ENCODE results near the gene SLC41A3.

Gene SLC41A3

DNA sequence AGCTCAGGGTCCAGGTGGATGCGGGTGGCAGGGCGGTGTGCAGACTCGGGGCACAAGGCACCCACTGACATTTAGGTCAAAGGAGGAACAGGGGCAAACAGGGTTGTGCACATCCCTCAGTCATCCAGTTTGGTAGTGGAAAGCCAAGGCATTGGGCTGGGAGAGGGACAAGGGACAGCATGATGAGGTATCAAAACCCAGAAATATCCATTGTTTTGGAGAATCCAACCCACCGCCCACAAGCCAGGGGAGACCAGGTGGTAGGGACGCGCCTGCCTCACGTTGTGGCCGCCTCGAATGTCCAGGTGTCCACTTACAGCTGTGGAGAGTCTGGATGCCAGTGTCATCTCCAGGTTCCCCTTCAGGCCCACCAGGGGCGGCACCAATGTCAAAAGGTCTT lies 33.3 kb downstream of the SLC41A3 start:
- H3K9me2 ChIP-seq (ENCODE audit: low read depth, low read length): no peaks in the 10 kb centered on the region
- H2AFZ ChIP-seq (ENCODE audit: low read length): no peak overlapping the region
- H3K4me1 ChIP-seq (ENCODE audit: insufficient read depth, low read length, severe bottlenecking): no peaks in the 10 kb centered on the region
- H3F3A ChIP-seq (ENCODE audit: insufficient read depth, low read length): no peaks in the 10 kb centered on the region
- H3K27me3 ChIP-seq (ENCODE audit: insufficient read depth, low read length): no peaks in the 10 kb centered on the region
- H3K9me3 ChIP-seq (ENCODE audit: low read length): no peaks in the 10 kb centered on the region
- no peak overlapping the region for H3K9ac ChIP-seq (ENCODE audit: low read length)
- TF ChIP-seq, protein P1, sequence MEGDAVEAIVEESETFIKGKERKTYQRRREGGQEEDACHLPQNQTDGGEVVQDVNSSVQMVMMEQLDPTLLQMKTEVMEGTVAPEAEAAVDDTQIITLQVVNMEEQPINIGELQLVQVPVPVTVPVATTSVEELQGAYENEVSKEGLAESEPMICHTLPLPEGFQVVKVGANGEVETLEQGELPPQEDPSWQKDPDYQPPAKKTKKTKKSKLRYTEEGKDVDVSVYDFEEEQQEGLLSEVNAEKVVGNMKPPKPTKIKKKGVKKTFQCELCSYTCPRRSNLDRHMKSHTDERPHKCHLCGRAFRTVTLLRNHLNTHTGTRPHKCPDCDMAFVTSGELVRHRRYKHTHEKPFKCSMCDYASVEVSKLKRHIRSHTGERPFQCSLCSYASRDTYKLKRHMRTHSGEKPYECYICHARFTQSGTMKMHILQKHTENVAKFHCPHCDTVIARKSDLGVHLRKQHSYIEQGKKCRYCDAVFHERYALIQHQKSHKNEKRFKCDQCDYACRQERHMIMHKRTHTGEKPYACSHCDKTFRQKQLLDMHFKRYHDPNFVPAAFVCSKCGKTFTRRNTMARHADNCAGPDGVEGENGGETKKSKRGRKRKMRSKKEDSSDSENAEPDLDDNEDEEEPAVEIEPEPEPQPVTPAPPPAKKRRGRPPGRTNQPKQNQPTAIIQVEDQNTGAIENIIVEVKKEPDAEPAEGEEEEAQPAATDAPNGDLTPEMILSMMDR (IDR thresholded peaks at IDR 0.05; ENCODE audit: low read length): no peak
- no peak for TF ChIP-seq EZH2 (IDR thresholded peaks at IDR 0.05; ENCODE audit: borderline replicate concordance, low read length)
- no peaks in the 10 kb centered on the region for H3K36me3 ChIP-seq (ENCODE audit: insufficient read depth, low read length)
- H3K4me2 ChIP-seq (ENCODE audit: low read length): no peak overlapping the region
- no peak overlapping the region for H3K27ac ChIP-seq (ENCODE audit: low read depth, low read length, poor library complexity, severe bottlenecking)
- no peak overlapping the region for H3K4me3 ChIP-seq (ENCODE audit: low read depth, low read length, poor library complexity, severe bottlenecking)
- no peaks in the 10 kb centered on the region for H4K20me1 ChIP-seq (ENCODE audit: insufficient read depth, low read length)
- no peaks in the 10 kb centered on the region for H3K79me2 ChIP-seq (ENCODE audit: insufficient read depth, low read length)

DNA sequence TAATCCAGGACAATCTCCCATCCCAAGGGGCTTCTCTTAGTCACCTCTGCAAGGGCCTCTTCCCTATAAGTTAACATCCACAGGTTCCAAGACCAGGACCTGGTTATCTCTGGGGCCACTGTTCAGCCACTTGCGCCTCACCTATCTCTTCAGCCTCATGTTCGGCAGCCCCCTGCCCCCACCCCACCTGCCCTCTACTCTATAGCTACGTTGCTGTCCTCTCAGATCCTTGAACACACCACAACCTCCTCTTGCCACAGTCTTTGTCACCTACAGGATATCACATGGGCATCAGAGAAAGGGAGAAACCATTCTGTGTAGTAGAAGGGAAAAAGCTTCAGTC lies 33.9 kb downstream of the SLC41A3 start:
- H3K4me3 ChIP-seq (ENCODE audit: low read depth, low read length, poor library complexity, severe bottlenecking): no peak overlapping the region
- H3K4me2 ChIP-seq (ENCODE audit: low read length): no peak overlapping the region
- TF ChIP-seq EZH2 (IDR thresholded peaks at IDR 0.05; ENCODE audit: borderline replicate concordance, low read length): no peak
- TF ChIP-seq, protein P1 (IDR thresholded peaks at IDR 0.05; ENCODE audit: low read length): no peak

DNA sequence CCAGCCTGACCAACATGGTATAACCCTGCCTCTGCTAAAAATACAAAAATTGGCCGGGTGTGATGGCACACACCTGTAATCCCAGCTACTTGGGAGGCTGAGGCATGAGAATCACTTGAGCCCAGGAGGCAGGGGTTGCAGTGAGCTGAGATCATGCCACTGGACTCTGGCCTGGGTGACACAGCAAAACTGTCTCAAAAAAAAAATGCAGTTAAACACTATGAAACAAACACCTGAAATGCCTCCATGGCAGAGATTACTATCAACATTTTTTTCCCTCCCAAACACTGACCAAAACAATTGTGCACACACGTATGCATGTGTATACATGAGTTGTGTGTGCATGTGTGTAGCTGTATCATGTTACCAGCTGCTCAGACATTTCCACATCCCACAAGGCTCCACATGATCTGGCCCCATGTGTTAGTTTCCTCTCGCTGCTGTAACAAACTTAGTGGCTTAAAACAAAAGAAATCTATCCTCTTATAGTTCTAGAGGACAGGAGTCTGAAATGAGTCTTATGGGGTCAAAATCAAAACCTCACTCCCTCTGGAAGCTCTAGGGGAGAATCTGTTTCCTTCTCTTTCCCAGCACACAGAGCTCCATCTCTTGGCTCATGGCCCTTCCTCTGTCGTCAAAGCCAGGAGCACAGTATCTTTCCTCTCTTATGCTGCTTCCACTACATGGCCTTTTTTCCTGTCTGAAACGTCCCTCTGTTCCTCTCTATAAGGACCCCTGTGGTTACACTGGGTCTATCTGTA lies 34.5 kb downstream of the SLC41A3 start:
- Histone ChIP-seq H3K27me3 (ENCODE audit: insufficient read depth, low read length) (no peaks in the 10 kb centered on the region), H3K9me3 (ENCODE audit: low read length) (no peaks in the 10 kb centered on the region), H3K9me2 (ENCODE audit: low read depth, low read length) (no peaks in the 10 kb centered on the region), H4K20me1 (ENCODE audit: insufficient read depth, low read length) (no peaks in the 10 kb centered on the region), H2AFZ (ENCODE audit: low read length) (no peak overlapping the region), H3K4me1 (ENCODE audit: insufficient read depth, low read length, severe bottlenecking) (no peaks in the 10 kb centered on the region), H3K36me3 (ENCODE audit: insufficient read depth, low read length) (no peaks in the 10 kb centered on the region), H3K79me2 (ENCODE audit: insufficient read depth, low read length) (no peaks in the 10 kb centered on the region), H3K4me3 (ENCODE audit: low read depth, low read length, poor library complexity, severe bottlenecking) (no peak overlapping the region), H3K9ac (ENCODE audit: low read length) (no peak overlapping the region), H3F3A (ENCODE audit: insufficient read depth, low read length) (no peaks in the 10 kb centered on the region), H3K27ac (ENCODE audit: low read depth, low read length, poor library complexity, severe bottlenecking) (no peak overlapping the region), H3K4me2 (ENCODE audit: low read length) (no peak overlapping the region)
- no peak for TF ChIP-seq EZH2 (IDR thresholded peaks at IDR 0.05; ENCODE audit: borderline replicate concordance, low read length)
- TF ChIP-seq, protein P1 (IDR thresholded peaks at IDR 0.05; ENCODE audit: low read length): no peak

More for the DNA sequence above, 33.9 kb downstream of the SLC41A3 start:
- H3K27me3 ChIP-seq (ENCODE audit: insufficient read depth, low read length): no peaks in the 10 kb centered on the region
- H3K9me3 ChIP-seq (ENCODE audit: low read length): no peaks in the 10 kb centered on the region
- no peaks in the 10 kb centered on the region for H3K79me2 ChIP-seq (ENCODE audit: insufficient read depth, low read length)
- H3K9ac ChIP-seq (ENCODE audit: low read length): no peak overlapping the region
- no peaks in the 10 kb centered on the region for H3K9me2 ChIP-seq (ENCODE audit: low read depth, low read length)
- no peak overlapping the region for H2AFZ ChIP-seq (ENCODE audit: low read length)
- no peaks in the 10 kb centered on the region for H4K20me1 ChIP-seq (ENCODE audit: insufficient read depth, low read length)
- no peaks in the 10 kb centered on the region for H3K36me3 ChIP-seq (ENCODE audit: insufficient read depth, low read length)
- no peaks in the 10 kb centered on the region for H3K4me1 ChIP-seq (ENCODE audit: insufficient read depth, low read length, severe bottlenecking)
- no peaks in the 10 kb centered on the region for H3F3A ChIP-seq (ENCODE audit: insufficient read depth, low read length)
- H3K27ac ChIP-seq (ENCODE audit: low read depth, low read length, poor library complexity, severe bottlenecking): no peak overlapping the region
